HG02571 (cell line): Measurements from ENCODE around the gene CLIC3.

Source experiments
- ATAC-seq: cut with Tn5 transposase; IDR thresholded peaks from one replicate; pipeline ENCODE4 v1.9.1; 2021; ENCODE audit warnings: mild to moderate bottlenecking, moderate library complexity; ENCODE audit not compliant: unreplicated experiment

CLIC3 gene

DNA sequence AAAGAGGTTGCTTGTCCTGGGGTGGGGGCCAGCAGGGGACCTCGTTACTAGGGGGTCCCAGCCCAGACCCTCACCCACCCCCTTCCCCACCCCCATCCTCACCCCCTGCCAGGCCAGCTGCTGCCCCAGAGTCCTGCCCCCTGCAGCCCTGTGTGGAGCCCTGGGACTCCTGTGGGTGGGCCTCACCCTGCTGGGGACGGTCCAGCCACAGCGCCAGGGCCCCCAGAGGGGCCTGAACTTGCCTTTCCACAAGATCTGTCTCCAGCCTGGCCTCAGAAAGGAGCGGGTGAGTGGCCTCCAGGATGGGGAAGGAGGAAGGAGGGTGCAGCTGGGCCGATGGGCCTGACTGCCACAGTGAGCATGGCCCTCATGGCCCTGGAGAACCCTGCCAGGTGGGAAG, 26.6 kb downstream of the CLIC3 start:
- no peak for ATAC-seq

- ATAC-seq, result no peak
Measured at GRCh38 chr9:136969150-136969549, 27.2 kb downstream of the CLIC3 start.

DNA sequence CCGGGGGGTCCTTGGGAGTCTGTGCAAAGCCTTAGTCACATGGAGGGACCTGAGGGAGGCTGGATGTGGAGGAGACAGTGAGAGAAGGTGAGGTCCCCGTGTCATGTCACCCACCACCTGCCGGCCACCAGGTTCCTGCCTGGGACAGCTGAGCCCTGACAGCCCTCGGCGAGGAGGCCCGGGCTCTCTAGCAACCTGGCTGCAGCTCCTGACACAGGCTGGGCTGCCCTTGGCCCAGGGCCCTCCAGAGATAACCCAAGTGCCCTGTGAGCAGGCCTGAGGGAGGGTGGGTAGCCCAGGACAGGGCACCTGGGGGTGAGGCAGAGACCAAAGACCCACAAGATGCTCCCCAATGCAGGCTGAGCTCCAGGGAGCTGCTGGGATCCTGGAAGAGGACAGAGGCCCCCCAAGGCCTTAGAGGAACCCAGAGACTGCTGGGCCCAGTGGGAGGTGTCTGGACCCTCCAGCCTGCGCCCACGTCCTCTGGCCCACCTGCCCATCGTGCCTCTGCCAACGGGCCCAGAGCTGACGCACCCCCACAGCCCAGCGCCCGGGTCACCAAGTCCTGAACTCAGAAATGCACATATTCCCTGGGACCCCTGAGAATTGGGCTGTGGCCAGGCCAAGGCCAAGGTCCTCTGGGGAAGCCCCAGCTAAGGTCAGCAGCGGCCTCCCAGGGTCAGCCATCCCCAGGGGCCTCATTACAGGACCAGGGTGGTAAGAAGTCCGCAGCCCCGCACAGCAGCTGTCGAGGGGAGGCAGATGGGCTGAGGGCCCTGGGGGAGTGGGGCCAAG, 27.8 kb downstream of the CLIC3 start:
- ATAC-seq, result no peak

- ATAC-seq, result no peak
Measured at GRCh38 chr9:136965771-136966484, 30.4 kb downstream of the CLIC3 start.

GRCh38 chr9:136964833-136965422, 31.4 kb downstream of the CLIC3 start:
- no peak for ATAC-seq

DNA sequence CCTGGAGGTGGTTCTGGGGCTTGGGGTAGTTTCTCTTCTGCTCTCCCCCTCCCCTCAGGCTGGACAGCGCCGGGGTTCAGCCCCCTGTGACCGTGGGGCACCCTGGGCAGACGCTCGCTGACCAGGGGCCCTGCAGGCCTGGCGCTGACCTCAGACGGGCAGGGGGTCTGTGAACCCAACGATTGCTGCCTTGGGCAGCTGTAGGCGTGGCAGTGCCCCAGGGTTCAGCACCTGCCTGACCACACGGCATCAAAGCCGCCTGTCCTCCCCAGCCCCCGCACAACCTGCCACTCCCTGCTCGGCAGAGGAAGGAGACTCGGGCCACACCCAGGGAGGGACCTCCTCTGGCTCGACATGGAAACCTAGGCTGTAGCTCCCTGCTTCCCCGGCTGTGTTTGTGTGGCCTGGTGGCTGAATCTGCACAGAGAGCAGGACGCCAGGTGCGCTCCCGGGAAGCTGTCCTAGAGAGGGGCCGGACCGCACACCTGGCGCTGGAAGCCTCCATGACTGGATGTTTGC, 32.1 kb downstream of the CLIC3 start:
- no peak for ATAC-seq

GRCh38 chr9:136963751-136964150, 32.6 kb downstream of the CLIC3 start:
- ATAC-seq, result no peak

GRCh38 chr9:136963341-136963740, 33.0 kb downstream of the CLIC3 start:
- no peak for ATAC-seq

GRCh38 chr9:136962701-136963248, 33.6 kb downstream of the CLIC3 start:
- ATAC-seq, result no peak

DNA sequence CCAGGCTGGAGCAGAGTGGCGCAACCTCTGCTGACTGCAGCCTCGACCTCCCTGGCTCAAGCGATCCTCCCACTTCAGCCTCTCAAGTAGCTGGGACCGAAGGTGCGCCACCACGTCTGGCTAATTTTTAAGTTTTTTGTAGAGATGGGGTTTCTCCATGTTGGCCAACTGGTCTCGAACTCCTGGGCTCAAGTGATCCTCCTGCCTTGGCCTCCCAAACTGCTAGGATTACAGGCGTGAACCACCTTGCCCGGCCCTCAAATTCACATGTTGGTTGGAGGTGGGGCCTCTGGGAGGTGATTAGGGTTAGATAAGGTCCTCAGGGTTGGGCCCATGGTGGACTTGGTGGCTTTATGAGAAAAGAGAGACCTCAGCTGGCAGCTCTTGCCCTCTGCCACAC, 34.2 kb downstream of the CLIC3 start:
- no peak for ATAC-seq

- ATAC-seq, result no peak
Measured at GRCh38 chr9:136961279-136962065, 34.9 kb downstream of the CLIC3 start.

DNA sequence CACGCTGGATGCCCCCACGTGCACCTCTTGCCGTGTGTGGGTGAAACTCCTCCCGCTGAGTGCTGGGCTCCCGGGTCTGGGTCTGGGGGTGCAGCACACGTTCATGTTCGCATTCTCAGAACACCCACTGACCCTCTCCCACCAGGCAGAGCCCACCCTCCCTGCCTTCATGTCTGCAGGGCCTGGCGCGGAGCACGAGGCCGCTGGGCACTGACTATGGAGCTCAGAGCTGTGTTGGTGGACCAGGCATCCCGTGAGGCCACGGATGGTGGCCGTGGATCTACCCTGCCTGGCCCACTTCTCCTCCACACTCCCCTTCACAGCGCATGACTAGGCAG, 35.5 kb downstream of the CLIC3 start:
- ATAC-seq, result no peak

- ATAC-seq, result no peak
Measured at GRCh38 chr9:136960212-136960937, 36.0 kb downstream of the CLIC3 start.

DNA sequence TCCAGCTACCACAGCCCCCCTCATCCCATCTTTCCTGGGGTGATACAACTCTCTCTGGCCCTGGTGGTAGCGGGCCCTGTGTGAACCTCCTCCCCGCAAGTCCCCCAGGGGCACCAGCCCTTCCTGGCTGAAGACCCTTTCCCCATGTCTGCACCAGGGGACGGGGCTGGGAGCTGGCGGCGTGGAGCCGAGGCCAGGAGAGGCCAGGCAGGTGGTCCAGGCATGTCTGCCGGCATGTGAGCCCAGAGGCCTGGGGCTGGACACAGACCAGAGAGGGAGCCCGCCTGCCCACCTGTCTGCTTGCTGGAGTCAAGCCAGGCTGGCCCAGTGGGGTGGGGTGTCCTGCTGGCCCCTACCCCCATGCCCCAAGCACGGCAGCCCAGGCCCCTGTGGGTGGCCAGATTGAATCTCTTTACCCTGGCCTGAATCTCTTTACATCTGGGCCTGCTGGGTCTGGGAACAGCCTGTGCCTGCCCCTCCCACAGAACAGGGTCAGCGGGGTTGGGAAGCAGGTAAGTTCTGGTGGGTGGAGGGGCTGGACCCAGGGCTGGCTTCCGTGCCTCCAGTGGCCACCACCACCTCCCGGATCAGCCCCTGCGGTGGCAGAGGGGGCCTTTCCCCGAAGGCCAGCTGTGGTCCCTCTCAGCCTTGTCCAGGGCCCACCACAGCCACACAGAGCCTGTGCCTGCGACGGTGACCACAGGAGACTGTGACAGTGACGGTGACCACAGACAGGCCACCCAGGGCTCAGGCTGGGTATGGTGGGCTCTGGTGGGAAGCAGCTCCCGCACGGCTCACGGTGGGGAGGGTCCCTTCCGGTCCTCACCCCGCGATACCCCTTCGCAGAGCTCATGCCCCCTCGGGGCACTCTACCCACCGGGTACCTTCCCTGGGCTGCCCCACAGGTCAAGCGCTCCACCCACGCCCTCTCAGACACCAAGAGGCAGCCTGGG, 37.2 kb downstream of the CLIC3 start:
- ATAC-seq, result no peak

- ATAC-seq, result no peak
Measured at GRCh38 chr9:136958473-136958872, 37.9 kb downstream of the CLIC3 start.

DNA sequence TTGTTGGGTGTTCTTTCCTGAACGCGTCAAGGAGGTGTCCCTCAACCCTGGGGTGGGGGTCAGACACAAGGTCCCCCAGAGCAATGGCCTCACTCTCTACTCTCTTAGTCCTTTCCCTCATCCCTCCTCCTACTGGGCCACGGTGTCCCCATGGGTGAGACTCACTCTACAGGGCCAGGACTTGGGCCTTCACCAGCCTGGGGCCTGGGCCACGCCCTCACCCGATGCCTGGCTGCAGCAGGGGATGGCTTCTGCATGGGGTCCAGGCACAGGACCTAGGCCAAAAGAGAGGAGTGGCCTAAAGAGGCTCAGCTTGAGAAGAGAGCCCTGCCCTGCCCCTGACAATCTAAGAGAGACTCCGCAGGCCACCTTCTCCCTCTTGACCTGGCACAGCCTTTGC, 38.5 kb downstream of the CLIC3 start:
- no peak for ATAC-seq

DNA sequence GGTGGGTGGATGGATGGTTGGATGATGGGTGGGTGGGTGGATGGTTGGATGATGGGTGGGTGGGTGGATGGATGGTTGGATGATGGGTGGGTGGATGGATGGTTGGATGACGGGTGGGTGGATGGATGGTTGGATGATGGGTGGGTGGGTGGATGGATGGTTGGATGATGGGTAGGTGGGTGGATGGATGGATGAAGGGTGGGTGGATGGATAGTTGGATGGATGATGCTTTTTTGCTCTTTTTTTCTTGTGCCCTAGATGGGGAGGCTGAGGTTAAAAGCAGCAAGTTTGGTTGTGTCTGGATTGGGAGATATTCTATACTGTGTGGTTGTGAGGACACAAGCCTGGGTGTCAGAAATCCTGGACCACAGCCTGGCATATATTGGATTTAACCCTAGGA, 38.9 kb downstream of the CLIC3 start:
- ATAC-seq, result no peak

GRCh38 chr9:136956604-136957003, 39.8 kb downstream of the CLIC3 start:
- no peak for ATAC-seq

DNA sequence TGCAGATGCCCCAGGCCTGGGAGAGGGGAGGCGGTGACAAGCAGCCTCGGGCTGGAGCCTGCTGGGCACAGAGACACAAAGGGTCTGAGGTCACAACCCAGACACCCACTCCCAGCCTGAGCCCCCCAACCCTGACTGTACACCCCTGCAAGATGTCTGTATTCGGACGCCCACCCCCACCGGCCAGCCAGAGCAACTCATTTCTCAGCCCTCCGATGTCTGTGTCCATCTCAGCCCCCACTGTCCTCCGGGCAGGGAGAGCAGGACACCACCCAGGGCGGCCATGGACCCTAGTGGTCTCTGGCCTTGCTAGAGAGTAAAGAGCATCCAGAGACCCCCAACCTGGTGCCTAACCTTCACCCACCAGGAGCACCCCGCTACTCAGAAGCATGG, 40.4 kb downstream of the CLIC3 start:
- ATAC-seq, result no peak
